Measurements from ENCODE around the gene MYO1F.
"Not testable (repeated sequence)": the region's sequence is repeated elsewhere in the genome, so short reads cannot be mapped to it uniquely, and the experiment has no call there.

MYO1F gene

GRCh38 chr19:8600064-8600463 is 22.8 kb upstream of the MYO1F start:
- no peak for DNase-seq (ENCODE audit: low read depth)

DNA sequence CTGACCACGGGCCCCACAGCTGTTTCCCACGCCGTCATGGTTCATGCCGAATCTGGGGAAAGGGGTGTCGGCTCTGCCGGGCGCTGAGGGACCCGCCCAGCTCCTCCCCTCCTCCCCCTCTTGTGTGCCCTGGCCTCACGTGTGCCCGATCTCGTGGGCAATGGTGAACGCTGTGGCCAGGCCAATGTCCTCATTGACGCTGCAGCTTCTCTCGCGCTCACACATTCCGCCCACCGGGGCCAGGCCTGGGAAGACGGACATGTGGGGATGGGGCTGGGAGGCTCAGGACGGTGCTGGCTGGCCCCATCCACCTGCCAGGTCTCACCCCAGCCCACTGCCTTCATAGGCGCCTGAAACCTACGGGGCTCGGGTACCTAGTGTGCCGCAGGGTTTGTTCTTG is 18.9 kb upstream of the MYO1F start:
- DNase-seq (ENCODE audit: low read depth), result no peak

DNA sequence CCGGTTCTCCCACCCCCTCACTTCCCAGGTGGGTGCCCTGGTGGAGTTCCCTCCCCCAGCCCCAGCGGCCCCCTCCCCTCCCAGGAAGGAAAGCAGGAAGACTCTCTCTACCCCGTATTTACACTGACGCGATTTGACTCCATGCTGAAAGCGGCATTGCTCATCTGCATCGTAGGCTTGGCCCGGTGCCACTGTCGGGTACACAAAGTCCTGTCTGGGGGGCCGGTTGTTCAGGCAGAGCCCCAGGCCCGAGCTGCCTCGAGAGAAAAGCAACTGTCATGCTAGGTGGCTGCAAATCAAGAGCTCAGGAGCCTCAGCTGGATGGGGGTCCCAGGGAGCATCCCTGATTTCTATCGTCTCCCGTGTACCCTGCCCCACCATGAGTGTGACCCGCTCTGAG is 18.4 kb upstream of the MYO1F start:
- no peak for DNase-seq (ENCODE audit: low read depth)

DNA sequence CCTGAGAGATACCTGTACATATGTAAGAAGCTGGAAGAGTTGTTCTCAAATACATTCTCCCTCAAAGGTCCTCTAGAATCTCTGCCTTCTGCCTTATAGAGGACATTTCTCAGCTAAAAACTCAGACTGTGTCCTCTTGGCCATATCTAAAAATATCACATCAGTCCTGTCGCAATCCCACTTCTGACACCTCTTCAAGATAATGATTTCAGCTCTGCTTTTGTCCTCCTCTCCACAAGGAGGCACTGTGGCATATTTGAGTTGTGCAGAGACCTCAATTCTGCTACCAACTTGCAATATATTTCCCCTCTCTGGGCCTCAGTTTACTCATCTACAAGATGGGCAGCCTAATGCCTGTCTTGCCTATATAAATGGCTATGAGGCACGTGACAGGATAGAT is 16.7 kb upstream of the MYO1F start:
- no peak for DNase-seq (ENCODE audit: low read depth)

- no peak for DNase-seq (ENCODE audit: low read depth)
Measured at GRCh38 chr19:8592231-8593009, 15.2 kb upstream of the MYO1F start.

DNA sequence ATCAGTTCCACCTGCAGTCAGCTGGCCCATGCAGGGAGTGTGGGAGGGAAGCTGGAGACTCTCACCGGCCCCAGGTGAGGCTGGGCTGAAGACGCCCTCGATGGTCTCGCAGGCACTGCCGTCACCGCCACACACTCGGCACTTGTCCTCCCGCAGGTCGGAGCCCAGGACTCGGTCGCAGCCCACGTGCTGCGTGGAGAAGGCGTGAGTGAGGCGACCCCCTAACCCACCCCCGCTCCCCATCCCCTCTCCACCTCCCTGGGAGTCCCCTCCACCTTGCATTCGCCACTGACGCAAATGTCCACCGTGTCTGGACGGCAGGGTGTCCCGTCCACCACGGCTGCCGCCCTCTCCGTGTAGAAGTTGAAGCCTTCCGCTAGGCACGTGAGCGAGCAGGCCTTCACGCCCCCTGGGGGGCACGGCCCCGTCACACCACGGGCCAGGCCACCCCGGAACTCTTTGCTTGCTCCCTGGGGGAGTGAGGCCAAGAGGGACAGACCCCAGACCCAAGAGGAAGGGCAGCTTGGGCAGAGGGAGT is 12.0 kb upstream of the MYO1F start:
- DNase-seq (ENCODE audit: low read depth), result no peak

DNA sequence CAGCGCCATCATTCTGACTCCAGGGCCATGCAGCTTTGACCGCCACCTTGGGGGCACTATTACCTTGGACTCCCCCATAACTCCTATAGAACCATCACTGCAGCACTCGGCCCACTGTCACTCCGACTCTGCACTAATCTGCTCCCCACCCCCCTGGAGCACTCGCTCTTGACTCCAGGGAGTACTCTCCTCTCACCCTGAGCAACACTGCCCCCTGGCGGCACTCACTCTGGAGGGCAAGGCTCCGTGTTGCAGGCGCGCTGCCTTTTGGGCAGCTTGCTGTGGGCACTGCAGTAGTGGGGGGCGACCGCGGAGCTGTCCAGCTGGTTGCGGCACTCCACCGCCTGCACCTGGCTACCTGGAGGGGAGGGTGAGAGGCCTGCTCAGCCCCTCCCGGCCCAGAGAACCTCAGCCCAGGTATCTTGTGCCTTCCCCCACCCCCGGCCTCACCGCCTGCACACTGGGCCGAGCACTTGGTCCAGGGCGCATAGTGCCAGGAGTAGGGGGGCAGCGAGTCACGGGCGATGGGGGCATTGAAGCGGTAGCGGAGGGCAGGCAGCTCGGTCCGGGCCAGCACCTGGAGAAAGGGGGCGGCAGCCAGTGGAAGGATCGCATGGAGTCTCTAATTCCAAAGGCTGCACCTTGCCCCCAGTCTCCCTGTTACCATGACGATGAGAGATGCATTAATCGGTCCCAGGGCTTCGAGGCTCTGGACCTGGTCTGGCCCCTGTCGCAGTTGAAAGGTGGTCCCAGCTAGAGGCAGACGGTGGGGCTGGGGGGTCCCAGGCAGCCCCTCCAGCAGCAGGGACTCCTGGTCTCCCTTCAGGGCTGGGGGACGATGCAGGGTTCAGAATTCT is 8.9 kb upstream of the MYO1F start:
- DNase-seq (ENCODE audit: low read depth), result no peak

DNA sequence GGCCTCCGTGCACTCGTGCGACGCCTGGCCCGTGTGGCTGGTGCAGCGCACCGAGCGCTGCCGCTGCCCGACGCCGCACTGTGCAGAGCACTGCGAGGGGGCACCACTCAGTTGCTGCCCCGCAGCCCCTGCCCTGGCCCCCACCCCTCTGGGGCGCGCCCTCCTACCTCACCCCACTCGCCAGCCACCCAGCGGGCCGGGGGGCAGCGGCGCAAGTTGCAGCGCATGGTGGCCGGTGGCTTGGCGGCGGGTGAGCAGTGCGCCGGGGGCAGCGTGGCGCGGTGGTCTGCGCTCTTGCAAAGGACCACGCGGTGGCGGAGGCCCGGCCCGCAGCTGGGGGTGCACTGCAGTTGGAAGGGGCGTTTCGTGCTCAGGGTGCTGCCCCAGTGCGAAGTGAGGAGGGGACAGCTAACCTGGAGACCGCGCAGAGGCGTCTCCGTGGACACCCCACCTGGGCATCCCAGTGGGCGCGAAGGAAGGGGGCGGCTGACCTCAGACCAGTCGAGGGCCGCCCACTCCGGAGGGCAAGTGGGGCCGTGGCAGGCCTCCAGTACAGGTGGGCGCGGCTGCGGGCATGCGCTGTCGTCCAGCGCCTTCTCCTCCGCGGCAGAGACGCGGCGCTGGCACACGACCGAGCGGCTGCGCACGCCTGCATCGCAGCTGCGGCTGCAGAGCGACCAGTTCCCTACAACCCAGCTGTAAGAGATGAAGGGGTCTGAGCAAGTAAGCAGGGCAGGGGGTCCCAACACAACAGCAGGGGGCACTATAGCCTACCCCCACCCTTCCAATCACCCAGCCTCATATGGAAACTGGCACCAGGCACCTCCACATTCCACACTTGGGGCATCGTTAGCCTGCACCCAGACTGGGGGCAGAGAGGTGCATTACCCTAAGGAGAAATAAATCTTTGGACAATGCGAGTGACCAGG is 8.0 kb upstream of the MYO1F start:
- DNase-seq (ENCODE audit: low read depth), result no peak

- peak; percentile 42 for DNase-seq (ENCODE audit: low read depth)
Measured at GRCh38 chr19:8580710-8581281, 3.6 kb upstream of the MYO1F start.

GRCh38 chr19:8578642-8579265 is 1.5 kb upstream of the MYO1F start:
- DNase-seq (ENCODE audit: low read depth), result no peak

GRCh38 chr19:8577741-8578140 is 499 bp upstream of the MYO1F start:
- DNase-seq (ENCODE audit: low read depth), result no peak

- no peak for DNase-seq (ENCODE audit: low read depth)
Measured at GRCh38 chr19:8576273-8576993, 809 bp downstream of the MYO1F start.

DNA sequence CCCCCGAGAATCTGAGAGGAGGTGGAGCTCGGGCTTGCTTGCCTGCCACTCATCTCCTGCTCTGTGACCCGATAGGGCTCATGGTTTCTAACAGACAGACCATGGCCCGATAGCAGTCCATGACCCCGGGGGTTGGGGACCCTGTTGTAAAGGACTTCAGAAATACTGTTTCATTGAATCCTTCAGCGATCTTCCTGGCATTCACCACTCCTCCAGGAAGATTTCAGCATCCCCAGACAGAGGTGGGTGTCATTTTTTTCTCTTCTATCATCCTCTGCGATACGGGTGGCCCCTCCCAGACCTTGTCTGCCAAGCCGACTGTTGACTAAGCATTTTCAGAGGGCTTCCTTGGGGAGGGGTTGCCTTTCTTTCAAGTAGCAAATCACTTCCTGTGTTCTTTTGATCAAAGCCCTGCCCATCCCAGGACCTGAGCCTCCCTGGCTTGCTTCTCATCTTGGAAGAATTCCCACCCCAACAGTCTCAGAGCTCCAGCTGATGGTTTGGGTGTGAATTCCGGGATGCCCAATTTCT is 1.7 kb downstream of the MYO1F start:
- no peak for DNase-seq (ENCODE audit: low read depth)

DNA sequence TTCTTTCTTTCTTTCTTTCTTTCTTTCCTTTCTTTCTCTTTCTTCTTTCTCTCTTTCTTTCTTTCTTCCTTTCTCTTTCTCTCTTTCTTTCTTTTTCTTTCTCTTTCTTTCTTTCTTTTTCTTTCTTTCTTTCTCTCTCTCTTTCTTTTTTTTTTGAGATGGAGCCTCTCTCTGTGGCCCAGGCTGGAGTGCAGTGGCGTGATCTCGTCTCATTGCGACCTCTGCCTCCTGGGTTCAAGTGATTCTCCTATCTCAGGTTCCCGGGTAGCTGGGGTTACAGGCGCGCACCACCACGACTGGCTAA is 2.7 kb downstream of the MYO1F start:
- not testable (repeated sequence) for DNase-seq (ENCODE audit: low read depth)

DNA sequence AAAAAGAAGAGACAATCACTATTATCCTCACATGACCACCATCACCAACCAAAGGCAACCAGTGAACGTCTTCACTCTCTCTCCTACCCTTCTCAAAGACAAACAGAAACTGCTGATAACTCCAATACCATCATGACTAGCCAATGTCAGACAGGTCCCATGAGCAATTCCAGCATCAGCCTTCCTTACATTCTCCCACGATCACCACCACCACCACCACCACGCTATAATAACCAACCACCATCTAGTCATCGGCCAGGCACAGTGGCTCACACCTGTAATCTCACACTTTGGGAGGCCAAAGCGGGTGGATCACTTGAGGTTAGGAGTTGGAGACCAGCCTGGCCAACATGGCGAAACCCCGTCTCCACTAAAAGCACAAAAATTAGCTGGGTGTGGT is 3.9 kb downstream of the MYO1F start:
- no peak for DNase-seq (ENCODE audit: low read depth)

- peak; percentile 42 for DNase-seq (ENCODE audit: low read depth)
Measured at GRCh38 chr19:8571006-8571411, 6.2 kb downstream of the MYO1F start.

- DNase-seq (ENCODE audit: low read depth), result peak; percentile 84
Measured at GRCh38 chr19:8569066-8569771, 8.0 kb downstream of the MYO1F start.

DNA sequence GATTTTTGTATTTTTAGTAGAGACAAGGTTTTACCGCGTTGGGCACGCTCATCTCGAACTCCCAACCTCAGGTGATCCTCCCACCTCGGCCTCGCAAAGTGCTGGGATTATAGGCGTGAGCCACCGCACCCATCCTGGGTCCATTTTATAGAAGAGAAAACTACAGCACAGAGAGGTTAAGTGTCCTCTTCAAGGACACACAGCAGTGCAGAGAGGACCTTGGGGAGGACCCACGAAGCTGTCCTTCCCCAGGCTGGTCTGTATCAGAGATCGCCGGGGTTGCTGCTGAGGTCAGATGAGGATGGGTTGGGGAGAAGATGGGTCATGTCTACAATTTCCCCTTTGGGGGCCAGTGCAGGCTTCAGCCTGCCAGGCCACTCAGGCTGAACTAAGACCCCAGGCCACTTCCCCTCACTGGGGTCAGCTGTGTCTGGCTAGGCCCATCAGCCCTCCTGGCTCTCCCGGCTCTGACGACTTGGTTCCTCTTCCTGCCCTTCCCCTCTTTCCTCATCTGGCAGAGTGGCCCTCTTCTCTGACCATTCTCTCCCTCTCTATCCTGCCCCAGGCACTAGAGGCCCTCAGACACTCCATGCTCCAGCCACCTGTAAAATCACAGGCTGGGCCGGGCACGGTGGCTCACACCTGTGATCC is 9.6 kb downstream of the MYO1F start:
- no peak for DNase-seq (ENCODE audit: low read depth)

- no peak for DNase-seq (ENCODE audit: low read depth)
Measured at GRCh38 chr19:8566855-8567254, 10.4 kb downstream of the MYO1F start.
